Omental fat pad (tissue), 4 donors: ENCODE measurements around the gene RNF144A. TPM values are rescaled to one million over a fixed set of nuclear protein-coding genes. Genes with fewer than 3 reads are reported as not detected.
"Not testable (repeated sequence)": the region's sequence is repeated elsewhere in the genome, so short reads cannot be mapped to it uniquely, and the experiment has no call there.

Experiments
- ATAC-seq: fragments of 150-250 bp; one replicate; pipeline ENCODE4 v1.9.1; 2016; ENCODE audit warnings: mild to moderate bottlenecking, moderate library complexity; ENCODE audit not compliant: low FRiP score
- DNase-seq: peaks from one replicate; pipeline ENCODE4 v3.0.0-alpha.2; 2019; ENCODE audit warnings: low spot score
- total RNA-seq, 4 donors: library from RNA; depleted of rRNA; stranded (reverse); fragments of >200 nt; gene quantifications; one replicate each; pipeline ENCODE4 v1.1.0, GENCODE V29; 2016
- TF ChIP-seq, protein P1 (sequence below), 3 donors: fragments of 450-650 bp; IDR thresholded peaks; one replicate each; pipeline ENCODE4 v1.5.1; 2016 to 2017; ENCODE audit warnings: antibody characterized with exemption in 3 of 3, mild to moderate bottlenecking in 3 of 3, moderate library complexity in 2 of 3

The RNF144A gene
- total RNA-seq, 4 donors from 2014 or later = 12.6 to 39.9 (median 16.3) TPM

DNA sequence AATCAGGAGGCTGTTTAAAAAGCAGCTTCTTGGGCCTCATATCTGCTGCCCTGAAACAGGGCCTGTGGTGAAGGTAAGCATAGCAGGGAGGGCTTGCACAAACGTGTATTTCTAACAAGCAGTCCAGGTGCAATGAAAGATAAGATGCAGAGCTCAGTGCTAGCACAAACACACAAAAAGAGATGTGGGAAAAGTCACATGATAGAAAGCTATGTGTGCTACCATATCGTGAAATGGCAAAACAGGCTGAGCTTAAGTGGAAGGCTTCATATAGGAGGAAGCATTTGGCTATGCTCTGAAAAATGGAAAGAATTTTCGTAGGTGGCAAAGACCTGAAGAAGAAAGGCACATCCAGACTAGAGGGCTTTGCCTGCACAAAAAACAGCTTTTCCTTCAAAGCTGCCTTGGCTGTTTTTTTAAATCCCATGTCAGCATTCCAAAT lies 29.4 kb upstream of the RNF144A start:
- no peak for DNase-seq
- no peak for ATAC-seq
- TF ChIP-seq, protein P1, sequence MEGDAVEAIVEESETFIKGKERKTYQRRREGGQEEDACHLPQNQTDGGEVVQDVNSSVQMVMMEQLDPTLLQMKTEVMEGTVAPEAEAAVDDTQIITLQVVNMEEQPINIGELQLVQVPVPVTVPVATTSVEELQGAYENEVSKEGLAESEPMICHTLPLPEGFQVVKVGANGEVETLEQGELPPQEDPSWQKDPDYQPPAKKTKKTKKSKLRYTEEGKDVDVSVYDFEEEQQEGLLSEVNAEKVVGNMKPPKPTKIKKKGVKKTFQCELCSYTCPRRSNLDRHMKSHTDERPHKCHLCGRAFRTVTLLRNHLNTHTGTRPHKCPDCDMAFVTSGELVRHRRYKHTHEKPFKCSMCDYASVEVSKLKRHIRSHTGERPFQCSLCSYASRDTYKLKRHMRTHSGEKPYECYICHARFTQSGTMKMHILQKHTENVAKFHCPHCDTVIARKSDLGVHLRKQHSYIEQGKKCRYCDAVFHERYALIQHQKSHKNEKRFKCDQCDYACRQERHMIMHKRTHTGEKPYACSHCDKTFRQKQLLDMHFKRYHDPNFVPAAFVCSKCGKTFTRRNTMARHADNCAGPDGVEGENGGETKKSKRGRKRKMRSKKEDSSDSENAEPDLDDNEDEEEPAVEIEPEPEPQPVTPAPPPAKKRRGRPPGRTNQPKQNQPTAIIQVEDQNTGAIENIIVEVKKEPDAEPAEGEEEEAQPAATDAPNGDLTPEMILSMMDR (IDR thresholded peaks at IDR 0.05) = no peak

DNA sequence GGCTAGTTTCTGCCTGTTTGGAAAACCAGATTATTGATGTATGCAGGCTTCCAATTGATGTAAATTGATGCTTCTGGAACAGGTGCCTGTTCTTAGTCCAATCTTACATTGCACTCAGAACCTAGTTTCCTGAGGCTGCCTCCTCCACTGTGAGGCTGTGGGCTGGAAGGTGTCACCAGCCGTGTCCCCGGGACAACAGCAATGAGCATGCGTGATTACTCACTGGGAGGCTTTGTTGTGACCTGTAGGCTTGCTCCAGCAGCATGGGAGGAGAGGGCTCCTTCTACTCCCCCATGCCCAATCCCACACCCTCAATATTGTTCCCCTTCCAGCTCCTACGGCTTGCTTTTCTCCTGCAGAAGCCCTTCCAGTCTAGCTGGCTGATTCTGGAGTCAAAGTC lies 28.5 kb upstream of the RNF144A start:
- TF ChIP-seq, protein P1 (IDR thresholded peaks at IDR 0.05) = no peak
- DNase-seq (no peak), ATAC-seq (no peak)

DNA sequence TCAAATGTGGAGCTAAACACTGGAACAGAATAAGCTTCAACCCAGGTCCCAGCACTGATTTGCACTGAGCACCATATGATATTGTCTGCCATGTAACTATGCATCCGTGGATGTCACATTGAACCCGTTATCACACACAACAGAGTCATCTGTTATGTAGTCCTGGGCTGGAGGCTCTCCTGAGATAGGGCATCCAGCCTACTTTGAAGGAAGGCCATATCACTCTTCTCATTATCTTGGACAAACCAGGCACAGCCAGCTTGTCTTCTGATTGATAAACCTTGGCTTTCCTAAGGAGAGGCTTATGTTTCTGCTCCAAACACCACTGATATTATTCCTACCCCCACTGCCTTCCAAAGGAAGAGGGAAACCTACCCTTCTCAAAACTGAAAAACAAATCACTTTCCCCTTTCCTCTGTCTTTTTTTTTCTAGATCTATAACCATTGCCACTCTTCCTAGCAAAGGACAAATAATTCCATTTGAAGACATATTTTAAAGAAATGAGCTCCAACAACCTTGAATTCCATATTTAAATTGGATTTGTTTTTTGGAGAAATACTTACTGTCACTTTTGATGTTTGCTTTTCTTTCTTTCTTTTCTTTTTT lies 23.2 kb upstream of the RNF144A start:
- DNase-seq (no peak), ATAC-seq (no peak)
- TF ChIP-seq, protein P1 (IDR thresholded peaks at IDR 0.05) = no peak

DNA sequence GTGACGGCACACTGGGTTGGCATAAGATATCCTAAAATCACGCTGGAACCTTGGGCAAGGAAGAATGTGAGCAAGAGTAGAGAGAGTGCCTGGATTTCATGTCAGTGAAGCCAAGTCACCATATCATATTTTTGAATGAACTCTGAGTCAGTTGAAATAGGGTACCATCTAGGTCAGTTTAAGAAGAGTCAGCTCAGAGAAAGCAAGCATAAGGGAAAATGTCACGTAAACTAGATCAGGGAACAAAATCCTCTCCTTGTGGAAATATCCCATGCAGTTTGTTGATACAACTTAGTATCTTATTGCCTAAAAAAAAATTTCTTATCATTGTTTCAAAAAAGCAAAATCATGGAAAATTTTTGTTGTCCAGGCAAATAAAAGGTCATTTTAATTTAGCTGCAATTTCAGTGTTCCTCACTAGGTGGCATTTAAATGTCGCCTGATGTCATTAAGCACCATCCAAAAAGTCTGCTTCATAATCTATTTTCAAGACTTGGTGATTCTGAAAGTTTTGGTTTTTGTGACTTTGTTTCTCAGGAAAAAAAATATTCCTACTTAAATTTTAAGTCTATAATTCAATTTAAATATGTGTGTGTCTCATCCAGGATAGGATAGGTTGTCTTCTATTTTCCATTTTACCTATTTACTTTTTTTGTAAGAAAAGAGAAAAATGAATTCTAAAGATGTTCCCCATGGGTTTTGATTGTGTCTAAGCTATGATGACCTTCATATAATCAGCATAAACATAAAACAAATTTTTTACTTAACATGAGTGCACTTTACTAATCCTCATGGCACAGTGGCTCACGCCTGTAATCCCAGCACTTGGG lies 20.1 kb upstream of the RNF144A start:
- no peak for ATAC-seq
- no peak for DNase-seq
- TF ChIP-seq, protein P1 (IDR thresholded peaks at IDR 0.05) = no peak

DNA sequence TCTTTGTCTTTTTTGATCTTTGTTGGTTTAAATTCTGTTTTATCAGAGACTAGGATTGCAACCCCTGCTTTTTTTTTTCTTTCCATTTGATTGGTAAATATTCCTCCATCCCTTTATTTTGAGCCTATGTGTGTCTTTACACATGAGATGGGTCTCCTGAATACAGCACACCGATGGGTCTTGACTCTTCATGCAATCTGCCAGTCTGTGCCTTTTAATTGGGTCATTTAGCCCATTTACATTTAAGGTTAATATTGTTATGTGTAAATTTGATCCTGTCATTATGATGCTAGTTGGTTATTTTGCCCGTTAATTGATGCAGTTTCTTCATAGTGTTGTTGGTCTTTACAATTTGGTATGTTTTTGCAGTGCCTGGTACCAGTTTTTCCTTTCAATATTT lies 14.6 kb upstream of the RNF144A start:
- not testable (repeated sequence) for ATAC-seq

DNA sequence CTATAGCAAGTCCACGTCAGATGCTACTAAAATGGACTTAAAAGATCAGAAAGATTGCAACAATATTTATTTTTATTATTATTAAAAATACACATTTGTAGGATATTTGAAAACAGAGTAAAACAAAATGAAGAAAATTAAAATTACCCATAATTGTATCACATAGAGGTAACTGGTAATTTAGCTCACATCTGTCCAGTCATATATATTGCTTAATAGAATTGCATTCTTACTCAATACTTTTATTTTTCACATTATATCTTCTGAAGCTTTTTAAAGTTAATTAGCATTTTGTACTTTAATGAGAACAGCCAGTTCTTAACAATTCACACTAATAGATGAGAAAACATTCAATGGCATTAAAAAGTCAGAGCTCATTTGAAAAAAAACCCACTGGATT lies 11.5 kb upstream of the RNF144A start:
- ATAC-seq (no peak), DNase-seq (no peak)
- TF ChIP-seq, protein P1 (IDR thresholded peaks at IDR 0.05) = no peak

More for the DNA sequence above, 14.6 kb upstream of the RNF144A start:
- DNase-seq = not testable (repeated sequence)

DNA sequence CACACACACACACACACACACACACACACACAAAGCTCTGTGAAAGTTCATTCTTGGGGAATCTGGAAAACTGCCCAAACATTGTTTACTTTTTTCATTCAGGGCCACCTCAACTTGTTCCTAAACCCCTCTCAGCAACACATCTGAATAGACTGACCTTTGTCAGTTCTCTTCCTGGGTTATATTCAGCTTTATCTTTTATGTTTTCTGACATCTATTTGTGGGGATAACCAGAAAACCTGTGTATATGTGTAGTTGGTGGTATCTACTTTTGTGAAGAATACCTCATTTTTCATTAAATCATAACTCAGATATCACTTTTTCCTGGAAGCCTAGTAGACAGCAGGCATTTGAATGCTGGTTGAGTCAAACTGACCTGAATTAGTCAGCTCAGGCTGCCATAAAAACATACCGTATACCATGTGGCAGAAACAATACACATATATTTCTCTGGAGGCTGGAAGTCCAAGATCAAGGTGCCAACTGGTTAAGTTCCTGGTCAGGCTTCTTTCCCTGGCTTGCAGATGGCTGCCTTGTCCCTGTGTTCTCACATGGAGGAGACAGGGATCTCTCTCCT lies 11.0 kb upstream of the RNF144A start:
- TF ChIP-seq, protein P1 (IDR thresholded peaks at IDR 0.05) = no peak
- DNase-seq (no peak), ATAC-seq (no peak)
